Stomach (tissue), 4 donors: ENCODE measurements around the gene AKAP17A.

Experiments used
- CTCF ChIP-seq, 7 experiments: fragments of 450-650 bp in 4 of 7; fragments of 200-600 bp in 3 of 7; sonication (generic) in 3 of 7; IDR thresholded peaks; one replicate each; pipeline ENCODE4 v1.5.1; 2016 to 2019; ENCODE audit warnings: antibody characterized with exemption in 7 of 7, control low read depth in 2 of 7, mild to moderate bottlenecking in 1 of 7
- POLR2A ChIP-seq, 4 donors: fragments of 450-650 bp; IDR thresholded peaks; one replicate each; pipeline ENCODE4 v1.6.1; 2016; ENCODE audit warnings: antibody characterized with exemption in 4 of 4, control low read depth in 2 of 4, mild to moderate bottlenecking in 1 of 4, moderate library complexity in 1 of 4

GRCh38 chrX:1606496-1606895 is 15.1 kb downstream of the AKAP17A start:
- TF ChIP-seq CTCF (IDR thresholded peaks at IDR 0.05): no peak
- TF ChIP-seq POLR2A (IDR thresholded peaks at IDR 0.05): no peak
